ENCODE data around the gene NGF.

DNA sequence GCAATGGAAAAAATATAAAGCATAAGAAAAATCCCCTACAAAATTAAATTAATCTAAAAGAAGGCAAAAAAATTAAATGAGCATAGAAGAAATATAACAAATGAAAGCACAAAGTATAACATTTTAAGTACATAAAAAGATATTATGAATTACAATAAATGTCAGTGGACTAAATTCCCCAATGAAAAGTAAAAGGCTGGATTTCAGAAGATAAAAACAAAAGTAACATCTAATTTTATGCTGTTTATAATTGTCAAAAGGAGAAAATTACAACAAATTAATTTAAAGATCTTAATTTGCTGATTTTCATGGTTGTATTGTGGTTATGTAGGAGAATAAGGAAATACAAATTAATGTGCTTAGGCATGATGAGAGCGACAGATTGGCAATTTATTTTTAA, 92.8 kb downstream of the NGF start:
- TF ChIP-seq, protein P1, sequence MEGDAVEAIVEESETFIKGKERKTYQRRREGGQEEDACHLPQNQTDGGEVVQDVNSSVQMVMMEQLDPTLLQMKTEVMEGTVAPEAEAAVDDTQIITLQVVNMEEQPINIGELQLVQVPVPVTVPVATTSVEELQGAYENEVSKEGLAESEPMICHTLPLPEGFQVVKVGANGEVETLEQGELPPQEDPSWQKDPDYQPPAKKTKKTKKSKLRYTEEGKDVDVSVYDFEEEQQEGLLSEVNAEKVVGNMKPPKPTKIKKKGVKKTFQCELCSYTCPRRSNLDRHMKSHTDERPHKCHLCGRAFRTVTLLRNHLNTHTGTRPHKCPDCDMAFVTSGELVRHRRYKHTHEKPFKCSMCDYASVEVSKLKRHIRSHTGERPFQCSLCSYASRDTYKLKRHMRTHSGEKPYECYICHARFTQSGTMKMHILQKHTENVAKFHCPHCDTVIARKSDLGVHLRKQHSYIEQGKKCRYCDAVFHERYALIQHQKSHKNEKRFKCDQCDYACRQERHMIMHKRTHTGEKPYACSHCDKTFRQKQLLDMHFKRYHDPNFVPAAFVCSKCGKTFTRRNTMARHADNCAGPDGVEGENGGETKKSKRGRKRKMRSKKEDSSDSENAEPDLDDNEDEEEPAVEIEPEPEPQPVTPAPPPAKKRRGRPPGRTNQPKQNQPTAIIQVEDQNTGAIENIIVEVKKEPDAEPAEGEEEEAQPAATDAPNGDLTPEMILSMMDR (IDR thresholded peaks at IDR 0.05), result no peak
- TF ChIP-seq POLR2AphosphoS5 (IDR thresholded peaks at IDR 0.05; ENCODE audit: insufficient read depth in 1 of 2, low read depth in 1 of 2), result no peak
- TF ChIP-seq POLR2A (IDR thresholded peaks at IDR 0.05), result no peak
